ENCODE data around the gene C2orf76.

Gene C2orf76

DNA sequence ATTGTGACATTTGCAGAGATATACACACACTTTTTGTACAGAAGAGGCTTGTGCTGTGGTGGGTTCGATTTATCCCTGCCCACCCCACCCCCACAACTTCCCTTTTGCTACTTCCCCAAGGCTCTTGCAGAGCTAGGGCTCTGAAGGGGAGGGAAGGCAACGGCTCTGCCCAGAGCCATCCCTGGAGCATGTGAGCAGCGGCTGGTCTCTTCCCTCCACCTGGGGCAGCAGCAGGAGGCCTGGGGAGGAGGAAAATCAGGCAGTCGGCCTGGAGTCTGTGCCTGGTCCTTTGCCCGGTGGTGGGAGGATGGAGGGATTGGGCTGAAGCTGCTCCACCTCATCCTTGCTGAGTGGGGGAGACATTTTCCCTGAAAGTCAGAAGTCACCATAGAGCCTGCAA is 103.0 kb downstream of the C2orf76 start:
- DNase-seq (ENCODE audit: low read depth) = no peak

DNA sequence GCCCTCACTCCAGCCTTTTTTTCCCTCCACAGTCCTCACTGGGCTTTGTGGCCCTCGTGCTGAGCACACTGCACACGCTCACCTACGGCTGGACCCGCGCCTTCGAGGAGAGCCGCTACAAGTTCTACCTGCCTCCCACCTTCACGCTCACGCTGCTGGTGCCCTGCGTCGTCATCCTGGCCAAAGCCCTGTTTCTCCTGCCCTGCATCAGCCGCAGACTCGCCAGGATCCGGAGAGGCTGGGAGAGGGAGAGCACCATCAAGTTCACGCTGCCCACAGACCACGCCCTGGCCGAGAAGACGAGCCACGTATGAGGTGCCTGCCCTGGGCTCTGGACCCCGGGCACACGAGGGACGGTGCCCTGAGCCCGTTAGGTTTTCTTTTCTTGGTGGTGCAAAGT is 103.6 kb downstream of the C2orf76 start:
- DNase-seq (ENCODE audit: low read depth) = no peak

DNA sequence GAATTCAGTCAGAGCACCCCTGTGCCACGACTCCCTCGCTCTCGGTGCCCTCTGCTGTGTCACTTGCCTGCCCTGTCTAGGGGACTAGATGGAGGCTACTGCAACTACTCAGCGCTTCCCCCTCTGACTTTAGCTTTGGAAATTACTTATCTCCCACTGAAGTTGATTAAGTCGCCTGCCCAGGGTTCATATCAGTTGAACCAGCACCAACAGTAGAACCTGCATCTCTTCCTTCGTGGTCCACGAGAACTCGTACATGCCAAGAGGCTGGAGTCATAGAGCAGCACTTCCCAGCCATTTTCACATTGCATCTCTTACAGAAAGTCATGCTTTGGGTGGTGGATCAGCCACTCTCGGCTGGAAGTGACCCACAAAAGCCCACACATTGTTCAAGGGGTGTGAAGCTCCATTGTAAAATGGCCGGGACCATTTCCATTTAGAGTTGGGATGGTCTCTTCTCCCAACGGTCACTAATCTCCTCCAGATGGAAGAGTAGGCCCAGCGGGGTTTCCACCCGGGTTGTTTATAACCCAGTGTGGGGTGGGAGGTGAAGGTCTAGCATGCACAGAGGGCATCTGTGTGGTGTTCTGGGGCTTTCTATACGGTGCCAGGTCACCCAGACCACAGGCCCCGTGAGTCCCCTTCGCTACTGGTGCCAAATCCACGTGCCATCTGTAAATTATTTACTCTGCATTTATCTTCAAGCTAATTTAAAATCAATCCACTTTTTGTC is 105.0 kb downstream of the C2orf76 start:
- DNase-seq (ENCODE audit: low read depth) = no peak

DNA sequence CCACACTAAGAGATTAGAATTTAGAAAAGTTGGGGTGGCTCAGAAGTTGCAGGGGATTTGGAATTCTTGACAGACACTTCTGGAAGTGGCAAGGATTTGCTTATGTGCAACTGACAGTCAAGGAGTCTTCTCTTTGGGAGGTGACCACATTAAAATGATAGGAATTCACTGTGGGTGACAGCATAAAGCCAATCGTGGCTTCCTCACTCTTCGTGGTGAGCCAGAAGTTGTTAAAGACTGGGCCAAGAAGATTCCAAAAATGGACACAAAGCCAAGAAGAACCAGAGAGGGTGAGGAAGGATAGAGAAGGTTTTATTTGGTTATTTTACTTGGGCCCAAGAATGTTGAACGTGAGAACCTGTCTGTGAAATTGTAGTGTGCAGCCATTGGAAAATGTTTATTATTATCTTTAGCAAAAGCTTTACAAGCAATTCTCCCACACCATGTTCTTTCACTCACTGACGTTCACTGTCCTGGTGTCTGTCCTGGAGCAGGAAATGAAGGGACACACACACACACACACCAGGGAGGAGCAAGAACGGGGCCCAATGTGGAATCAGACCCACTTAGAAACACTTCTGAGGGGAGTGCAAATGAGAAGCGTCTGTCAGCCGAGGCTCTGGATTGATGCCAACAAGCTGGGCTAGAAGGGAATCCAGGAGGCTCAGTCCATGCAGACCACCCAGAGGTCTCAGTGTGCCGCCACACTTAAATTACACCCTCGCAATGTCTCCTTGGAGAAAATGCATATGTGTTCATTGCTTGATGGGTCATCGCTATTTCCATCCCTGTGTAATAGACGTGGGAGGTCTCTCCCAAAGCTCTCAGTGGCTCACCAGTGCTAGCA is 105.8 kb downstream of the C2orf76 start:
- no peak for DNase-seq (ENCODE audit: low read depth)

DNA sequence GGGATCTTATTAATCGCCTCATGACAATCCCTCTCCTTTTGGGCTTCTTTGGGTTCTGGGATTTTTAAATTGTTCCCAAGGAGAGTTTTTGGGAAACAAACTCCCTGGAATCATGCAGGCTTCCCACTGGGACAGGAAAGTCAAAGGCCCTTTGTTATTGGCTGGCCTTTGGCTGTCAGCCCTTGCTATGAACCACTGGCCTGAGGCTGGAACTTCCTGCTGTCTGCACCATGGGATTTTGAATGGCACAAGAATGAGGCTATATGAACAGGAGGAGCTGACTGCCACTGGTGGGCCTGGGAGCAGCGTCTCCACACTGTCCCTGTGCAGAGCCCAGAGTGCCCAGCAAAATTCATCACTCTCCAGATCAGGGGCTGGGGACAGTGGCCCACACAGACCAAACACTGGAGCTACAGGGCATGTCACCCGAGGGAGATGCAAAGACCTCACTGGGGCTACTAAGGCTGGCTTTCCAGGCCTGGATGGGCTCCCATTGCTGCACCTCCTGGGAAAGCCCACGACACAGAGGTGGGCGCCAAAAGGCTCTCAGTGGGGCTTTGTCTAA is 107.3 kb downstream of the C2orf76 start:
- DNase-seq (ENCODE audit: low read depth) = no peak

DNA sequence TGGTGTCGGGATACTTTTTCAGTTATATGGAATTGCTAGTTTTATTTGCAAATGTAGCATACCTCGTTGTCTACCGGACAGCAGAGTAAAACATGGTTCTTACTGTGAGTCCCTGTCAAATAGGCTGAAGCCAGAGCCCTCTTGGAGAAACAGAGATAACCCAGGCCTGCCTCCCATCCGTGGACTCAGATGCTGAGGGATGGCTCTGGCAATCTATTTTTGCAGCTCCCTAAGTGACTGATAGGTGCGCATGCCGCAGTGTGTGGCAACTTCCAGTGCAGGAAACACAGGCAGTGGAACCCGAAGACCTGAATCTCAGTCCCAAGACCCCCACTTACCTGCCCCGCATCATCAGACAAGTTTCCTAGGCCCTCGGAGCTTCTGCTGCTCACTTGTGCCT is 109.4 kb downstream of the C2orf76 start:
- no peak for DNase-seq (ENCODE audit: low read depth)

DNA sequence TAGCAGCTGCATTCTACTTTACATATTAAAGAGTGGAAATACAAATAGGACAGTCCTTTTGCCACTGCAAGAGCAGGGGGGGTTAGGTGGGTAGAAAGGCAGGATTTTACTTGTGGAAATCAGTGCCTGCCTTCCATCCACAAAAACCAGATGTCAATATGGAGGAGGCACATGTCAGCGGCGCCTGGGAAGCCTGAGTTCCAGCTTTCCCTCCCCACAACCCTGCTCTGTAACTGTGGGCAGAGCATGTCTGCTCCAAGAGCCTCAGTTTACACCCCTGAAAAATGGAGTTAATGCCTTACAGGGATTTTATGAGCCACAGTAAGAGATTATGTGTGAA is 110.1 kb downstream of the C2orf76 start:
- no peak for DNase-seq (ENCODE audit: low read depth)

DNA sequence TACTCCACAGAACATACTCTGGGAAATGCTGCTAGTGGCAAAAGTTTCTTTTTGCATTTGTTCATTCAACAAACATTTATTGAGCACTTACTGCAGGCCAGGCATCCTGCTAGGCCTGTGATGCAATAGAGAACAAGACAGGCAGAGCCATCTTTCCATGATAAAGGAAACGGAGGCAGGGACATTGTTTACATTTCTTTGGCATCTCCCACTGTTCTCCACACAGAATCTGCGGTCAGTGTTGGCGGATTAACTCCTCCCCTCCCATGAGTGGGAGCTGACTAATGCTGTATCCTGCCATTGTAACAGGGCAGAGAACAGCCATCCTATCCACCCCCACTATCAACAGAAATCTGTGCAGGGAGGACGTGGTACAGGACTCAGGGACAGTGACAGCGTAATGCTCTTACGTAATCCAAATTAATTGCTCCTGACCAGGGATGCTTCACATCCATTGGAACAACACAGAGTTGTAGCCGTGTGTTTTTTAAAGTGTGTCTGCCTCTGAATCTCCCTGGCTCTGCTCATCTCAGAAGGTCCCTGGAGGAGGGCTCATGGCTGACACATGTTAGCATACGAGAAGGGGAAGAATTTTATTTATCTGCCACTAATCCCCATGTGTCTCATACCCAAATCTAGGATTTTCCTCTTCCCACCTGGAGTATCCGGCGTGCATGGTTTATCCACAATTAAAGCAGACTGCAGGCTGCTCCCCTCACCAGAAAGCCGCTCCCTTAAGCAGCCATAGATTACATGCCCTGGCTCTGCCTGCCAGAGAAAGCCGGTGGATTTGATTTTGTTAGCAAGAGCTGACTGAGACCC is 110.7 kb downstream of the C2orf76 start:
- no peak for DNase-seq (ENCODE audit: low read depth)

DNA sequence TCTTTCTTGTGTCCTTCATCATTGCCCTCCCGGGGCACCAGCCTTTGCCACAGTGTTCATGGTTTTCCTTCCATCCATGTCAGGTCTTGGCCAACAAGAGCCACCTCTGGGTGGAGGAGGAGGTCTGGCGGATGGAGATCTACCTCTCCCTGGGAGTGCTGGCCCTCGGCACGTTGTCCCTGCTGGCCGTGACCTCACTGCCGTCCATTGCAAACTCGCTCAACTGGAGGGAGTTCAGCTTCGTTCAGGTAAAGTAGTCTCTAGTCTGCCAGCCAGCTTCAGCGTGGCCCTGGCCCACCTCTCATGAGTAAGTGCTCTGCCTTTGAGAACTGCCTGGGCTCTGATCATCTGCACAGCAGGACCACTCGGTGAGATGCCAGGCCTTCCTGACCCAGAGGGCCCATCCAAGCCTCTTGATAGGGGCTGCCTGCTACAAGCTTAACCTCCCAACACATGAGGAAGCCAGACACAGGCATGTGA is 112.0 kb downstream of the C2orf76 start:
- DNase-seq (ENCODE audit: low read depth) = no peak

DNA sequence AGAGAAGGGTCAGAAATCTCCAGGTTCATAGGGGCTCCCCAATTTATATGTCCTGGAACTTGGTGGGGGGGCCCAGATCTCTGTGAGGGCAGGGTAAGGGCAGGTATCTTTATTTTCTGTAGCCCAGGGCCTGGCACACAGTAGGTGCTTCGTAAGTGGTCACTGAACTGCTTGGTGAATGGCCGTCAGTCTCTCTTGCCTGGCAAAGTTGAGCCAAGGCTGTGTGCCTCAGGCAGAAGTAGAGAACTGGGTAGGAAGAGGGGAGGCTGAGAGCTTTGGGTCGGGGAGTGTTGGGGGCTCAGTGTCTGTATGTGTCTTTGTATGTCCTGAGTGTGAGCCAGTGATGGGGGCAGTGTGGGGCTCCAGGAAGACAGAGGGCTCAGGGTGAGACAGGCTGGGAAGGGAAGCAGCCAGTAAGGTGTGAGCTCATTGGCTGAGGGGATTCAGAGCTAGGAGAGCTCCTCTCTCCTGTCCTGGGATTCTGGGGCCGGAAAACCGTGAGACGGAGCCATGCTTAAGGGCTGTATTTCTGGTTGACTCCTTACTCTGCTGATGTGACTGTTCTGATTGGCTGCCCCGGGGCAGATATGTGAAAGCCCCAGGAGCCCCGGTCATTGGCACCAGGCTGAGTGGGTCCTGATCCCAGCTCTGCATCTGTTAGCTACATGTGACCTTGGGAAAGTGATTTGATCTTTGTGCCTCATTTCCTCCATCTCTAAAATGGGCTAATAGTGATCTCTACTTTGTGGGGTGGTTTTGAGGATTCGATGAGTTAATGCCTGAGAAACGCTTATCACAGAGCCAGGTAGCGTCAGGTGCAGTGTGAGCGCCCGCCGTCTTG is 112.7 kb downstream of the C2orf76 start:
- DNase-seq (ENCODE audit: low read depth) = no peak

DNA sequence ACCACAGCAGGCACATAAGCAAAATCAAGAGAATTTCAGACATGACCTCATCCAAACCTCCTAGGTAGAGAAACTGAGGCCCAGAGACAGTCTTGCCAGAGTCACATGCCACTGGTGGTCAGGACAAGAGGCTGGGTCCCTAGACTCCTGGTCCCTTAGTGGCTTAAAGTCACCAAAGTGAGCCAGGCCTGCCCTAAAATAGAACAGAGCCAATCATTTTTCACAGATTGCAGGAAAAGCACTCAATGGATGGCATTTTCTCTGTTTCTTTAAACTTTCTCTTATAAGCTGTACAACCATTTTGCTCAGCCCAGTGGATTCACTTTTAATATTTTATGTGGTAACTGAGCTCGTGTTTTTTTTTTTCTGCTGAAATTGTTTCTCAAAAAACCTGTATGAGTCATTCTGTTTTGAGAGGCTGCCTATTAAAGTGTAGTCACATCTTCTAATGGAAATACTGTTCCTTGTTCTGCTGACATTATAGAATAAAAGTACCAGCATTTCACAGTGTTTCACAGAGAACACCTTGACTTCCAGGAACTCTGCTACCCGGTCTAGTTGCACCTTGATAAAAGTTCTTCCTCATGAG is 113.4 kb downstream of the C2orf76 start:
- DNase-seq (ENCODE audit: low read depth) = no peak
